GM18507 (cell line): ENCODE results near the gene NTNG2.
A peak's percentile ranks its signal among the peaks of the same experiment; 100 is the strongest.
"Not testable (repeated sequence)": the region's sequence is repeated elsewhere in the genome, so short reads cannot be mapped to it uniquely, and the experiment has no call there.

ENCODE experiments used
- DNase-seq: peaks from one replicate; pipeline ENCODE4 v3.0.0; 2011; ENCODE audit warnings: low read depth; ENCODE audit not compliant: insufficient read length; ENCODE audit errors: extremely low spot score
- FAIRE-seq: peaks from 2 replicates; lab custom pipeline; 2011; peaks lifted over from hg19 to GRCh38; lab: Jason Lieb, UNC

NTNG2 gene

GRCh38 chr9:132242621-132243155 is 80.8 kb downstream of the NTNG2 start:
- no peak for FAIRE-seq

GRCh38 chr9:132243156-132244074 is 81.6 kb downstream of the NTNG2 start:
- FAIRE-seq, result no peak
- DNase-seq, result no peak

More at GRCh38 chr9:132242621-132243155, 80.8 kb downstream of the NTNG2 start:
- DNase-seq, result no peak

GRCh38 chr9:132244582-132245455 is 83.0 kb downstream of the NTNG2 start:
- no peak for DNase-seq

GRCh38 chr9:132245465-132245864 is 83.6 kb downstream of the NTNG2 start:
- DNase-seq, result no peak
- FAIRE-seq, result no peak

More at GRCh38 chr9:132244582-132245455, 83.0 kb downstream of the NTNG2 start:
- FAIRE-seq, result no peak

DNA sequence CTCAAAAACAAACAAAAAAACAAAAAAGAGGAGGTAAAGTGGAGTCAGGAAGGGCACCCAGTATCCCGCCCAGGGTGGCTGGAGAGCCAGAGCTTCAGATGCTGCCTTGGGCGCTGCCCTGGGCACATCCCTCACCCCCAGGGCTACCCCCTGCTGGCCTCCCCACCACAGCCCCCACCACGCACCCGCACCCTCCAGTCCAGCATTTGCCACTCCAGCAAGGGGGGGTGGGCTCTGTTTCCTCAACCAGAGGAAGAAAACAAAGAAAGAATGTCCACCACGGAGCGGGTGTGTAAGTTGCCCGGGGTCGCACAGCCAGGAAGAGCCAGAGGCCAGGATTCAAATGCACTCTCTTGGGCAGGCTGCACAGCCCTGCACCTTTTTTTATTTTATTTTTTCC is 86.1 kb downstream of the NTNG2 start:
- FAIRE-seq, result no peak
- DNase-seq, result no peak

GRCh38 chr9:132249123-132249522 is 87.3 kb downstream of the NTNG2 start:
- FAIRE-seq, result no peak
- no peak for DNase-seq

- FAIRE-seq, result no peak
Observed at GRCh38 chr9:132249690-132250089, 87.8 kb downstream of the NTNG2 start.

DNA sequence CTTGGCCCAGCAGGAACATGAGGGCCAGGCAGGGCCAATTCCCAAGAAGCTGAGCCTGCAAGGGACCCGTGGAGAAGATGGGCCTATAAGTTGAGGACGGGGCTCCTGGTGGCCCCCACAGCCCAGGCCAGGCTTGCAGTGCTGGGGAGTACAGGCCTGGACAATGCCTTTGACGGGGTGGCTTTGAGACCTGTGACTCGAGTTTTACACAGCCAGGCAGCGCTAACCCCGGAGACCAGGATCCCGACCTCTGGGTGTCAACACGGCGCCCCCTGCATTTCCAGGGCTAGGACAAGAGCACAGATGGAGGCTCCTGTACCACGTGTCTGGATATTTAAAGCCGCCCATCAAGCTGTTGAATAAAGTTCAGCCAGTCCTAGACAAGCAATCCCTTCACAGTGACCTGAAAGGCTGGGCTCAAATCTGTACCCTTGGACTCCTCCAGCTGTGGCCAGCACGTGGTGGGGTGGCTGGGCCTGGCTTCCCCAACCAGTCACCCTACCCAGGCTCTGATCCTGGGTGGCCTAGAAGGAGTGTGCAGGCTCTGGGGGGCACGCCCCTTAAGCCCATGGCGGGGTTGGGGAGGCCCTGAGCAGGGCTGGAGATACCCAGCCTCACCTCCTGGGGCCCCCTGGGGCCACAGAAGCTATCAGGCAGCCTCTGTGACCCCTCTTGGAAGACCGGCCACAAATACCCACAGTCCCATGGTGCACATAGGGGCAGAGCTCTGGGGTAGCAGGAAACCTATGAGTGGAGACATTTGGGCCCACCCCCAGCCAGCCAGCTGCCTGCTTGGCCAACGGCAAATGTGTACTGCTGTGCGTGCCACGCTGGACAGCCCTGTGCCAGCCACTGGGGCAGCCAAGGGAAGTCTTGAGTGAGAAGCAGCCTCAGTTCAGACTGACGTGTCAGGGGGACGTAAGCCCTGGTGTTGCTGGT is 88.7 kb downstream of the NTNG2 start:
- DNase-seq (no peak), FAIRE-seq (no peak)

More at GRCh38 chr9:132249690-132250089, 87.8 kb downstream of the NTNG2 start:
- DNase-seq, result no peak

DNA sequence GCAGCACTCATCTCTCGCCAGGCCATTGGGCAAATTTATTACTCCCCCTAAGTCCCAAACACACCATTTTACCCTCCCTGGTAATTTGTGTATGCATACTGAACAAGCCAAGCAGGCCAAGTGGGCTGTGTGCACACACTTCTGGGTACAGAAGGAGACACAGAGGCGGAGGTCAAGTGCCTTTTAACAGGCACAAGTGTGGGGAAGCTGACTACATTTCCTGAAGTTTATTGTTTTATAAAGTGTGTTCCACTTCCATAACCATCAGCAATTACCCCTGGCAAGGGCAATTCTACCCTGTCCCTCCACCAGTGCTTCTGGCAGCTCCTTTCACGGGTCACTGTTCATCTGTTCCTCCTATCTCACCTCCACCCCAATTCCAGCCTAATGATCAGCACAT is 99.0 kb downstream of the NTNG2 start:
- DNase-seq (no peak), FAIRE-seq (no peak)

DNA sequence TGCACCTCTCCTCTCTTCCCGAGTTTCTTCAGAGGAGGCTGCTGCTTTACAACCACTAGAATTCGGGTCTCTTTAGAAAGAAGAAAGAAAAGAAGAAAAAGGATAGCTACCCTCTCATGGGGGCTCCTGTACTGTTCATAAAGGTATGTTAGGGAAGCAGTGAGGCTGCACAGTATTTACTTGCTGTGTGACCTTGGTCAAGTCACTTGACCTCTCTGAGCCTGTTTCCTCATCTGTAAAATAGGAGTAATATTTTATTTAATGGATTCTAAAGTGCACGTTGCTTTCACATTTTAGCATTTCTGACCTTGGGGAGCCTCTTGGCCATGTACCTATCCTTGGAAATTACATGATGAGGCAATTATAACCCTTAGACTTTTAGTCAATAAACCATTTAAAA is 104.2 kb downstream of the NTNG2 start:
- DNase-seq (no peak), FAIRE-seq (no peak)

DNA sequence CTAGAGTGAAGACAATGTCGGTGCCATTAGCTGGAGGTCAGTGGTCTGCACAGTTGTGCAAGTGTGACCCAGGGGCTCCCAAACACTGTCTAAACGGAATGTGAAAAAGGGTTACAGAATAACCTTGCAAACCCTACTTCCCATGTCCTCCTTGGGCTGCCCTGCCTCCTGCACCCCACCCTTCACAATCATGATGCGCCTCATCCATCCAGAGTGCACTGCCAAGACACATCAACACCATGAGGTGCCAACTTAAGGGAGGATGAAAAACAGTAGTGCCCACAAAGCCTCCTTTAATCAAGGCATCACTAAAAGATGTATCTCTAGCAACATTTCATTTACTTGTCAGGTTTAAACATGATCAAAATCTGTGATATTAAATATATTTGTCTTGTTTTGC is 105.8 kb downstream of the NTNG2 start:
- no peak for FAIRE-seq

DNA sequence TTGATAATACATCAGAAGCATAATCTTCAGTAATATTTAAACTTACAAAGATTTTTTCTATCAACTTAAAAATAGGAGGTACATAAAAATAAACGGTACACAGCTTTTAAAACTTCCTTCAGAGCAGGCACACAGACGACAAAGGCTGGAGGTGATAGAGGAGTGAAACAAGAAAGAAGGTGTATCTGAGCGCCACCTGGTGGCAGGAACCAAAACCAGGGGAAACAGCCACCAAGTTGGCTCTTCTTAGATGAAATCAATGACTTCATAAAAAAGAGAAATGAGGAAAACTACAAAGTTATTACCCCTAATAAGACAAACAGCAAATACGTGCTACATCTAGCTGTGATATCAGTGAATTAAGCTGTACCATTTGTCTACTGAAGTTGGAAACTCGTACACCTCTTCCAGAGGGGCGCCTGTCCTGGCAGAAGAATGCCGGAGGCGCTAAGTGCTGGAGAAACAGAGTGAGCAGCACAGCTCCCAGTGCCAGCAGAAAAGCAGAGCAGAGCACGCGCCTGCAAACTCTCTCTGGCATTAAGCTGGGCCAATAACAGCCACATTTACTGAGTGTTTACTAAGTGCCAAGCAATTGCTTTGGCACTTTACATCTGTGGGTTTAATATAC is 107.0 kb downstream of the NTNG2 start:
- DNase-seq (peak; percentile 35), FAIRE-seq (peak; percentile 51)

More for the DNA sequence above, 105.8 kb downstream of the NTNG2 start:
- no peak for DNase-seq

DNA sequence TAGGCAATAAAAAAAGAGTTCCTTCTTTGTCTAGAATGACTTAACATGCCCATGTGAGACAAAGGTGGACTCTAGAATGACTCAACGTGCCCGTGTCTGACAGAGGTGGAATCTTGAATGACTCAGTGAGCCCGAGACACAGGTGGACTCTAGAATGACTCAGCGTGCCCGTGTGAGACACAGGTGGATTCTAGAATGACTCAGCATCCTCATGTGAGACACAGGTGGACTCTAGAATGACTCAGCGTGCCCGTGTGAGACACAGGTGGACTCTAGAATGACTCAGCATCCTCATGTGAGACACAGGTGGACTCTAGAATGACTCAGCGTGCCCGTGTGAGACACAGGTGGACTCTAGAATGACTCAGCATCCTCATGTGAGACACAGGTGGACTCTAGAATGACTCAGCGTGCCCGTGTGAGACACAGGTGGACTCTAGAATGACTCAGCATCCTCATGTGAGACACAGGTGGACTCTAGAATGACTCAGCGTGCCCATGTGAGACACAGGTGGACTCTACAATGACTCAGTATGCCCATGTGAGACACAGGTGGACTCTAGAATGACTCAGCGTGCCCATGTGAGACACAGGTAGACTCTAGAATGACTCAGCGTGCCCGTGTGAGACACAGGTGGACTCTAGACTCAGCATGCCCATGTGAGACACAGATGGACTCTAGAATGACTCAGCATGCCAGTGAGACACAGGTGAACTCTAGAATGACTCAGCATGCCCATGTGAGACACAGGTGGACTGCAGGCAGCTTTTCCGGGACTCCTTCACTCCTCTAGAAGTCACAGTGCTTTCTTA is 108.1 kb downstream of the NTNG2 start:
- FAIRE-seq, DNase-seq: not testable (repeated sequence)

DNA sequence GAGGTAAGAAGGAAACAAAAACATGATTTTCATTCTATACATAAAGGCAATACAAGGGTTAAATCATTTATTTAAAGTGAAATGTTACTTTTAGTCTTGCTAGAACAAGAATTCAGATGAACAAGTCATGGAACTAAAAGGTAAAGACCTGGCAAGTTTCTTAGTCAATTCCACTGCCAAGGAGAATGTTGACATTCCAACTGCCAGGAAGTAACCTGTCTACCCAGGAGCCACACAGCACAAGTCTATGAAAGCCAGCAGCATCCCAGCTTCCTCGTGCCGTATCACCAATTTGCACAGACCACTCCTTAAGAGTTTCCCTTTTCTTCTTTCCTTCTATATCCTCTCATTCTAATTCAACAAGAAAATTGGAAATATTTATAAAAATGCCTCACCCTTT is 113.0 kb downstream of the NTNG2 start:
- DNase-seq (no peak), FAIRE-seq (no peak)

DNA sequence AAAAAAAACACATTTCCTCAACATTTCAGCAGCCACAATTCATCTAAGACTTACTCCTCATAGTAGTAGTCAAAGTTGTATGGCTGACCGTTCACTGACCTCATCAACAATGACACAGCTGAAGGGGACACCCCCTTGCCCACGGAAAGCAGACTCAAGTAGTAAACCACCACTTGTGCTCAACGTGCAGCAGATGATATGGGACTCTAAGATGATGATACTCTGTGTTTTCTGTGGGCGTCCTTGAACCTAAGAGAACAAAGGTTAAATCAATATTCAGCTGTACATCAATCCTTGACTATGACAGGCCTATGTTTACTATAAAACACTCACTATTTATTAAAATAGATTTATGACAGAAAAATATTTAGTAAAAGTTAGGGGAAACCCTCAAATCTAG is 121.3 kb downstream of the NTNG2 start:
- FAIRE-seq, result no peak

DNA sequence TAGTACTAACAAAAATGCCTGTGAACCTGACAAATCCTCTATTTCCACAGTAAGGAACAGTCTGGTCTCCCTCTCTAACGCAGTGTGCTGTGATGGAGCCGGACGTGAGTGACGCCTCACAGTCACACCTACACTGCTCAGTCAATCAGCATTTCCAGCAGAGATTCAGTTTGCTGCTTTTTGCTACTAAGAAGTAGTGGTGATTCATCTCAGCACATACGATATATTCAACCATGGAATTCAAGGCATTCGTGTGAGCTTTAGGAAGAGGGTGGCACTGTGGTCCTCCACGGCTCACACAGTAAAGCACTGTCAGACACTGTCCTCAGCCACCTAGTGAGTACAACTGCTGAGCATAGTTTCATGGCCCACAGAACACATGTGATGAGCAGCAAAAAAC is 122.0 kb downstream of the NTNG2 start:
- FAIRE-seq, result no peak
- no peak for DNase-seq

More for the DNA sequence above, 121.3 kb downstream of the NTNG2 start:
- no peak for DNase-seq

DNA sequence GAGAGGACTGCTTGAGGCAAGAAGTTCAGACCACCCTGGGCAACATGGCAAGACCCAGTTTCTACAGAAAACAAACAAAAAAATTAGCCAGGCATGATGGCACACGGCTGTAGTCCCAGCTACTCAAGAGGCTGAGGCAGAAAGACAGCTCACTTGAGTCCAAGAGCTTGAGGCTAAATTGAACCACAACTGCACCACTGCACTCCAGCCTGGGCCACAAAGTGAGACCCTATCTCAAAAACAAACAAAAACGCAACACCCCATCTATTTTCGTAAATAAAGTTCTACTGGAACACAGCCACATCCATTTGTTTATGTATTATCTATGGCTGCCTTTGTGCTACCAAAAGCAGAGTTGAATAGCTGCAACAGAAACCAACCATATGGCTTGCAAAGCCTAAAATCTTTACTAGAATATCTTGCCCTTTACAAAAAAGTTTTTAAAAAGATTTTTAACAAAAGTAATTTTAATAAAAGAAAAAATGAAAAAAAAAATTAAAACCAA is 125.5 kb downstream of the NTNG2 start:
- DNase-seq, result no peak
- FAIRE-seq, result no peak

GRCh38 chr9:132288361-132288760 is 126.5 kb downstream of the NTNG2 start:
- FAIRE-seq, result no peak
- DNase-seq, result no peak
